DMS114 treated with DMSO at 0.1 percent for 48 hours (cell line): ENCODE measurements around the gene LGALS3BP.
A peak's percentile ranks its signal among the peaks of the same experiment; 100 is the strongest.

Experiments used
- DNase-seq: peaks from one replicate; lab custom pipeline; 2025; ENCODE audit not compliant: unreplicated experiment; lab: John Stamatoyannopoulos, UW

Gene LGALS3BP

GRCh38 chr17:78985395-78985794, 5.7 kb upstream of the LGALS3BP start:
- DNase-seq = no peak

- DNase-seq = no peak
Observed at GRCh38 chr17:78981010-78981888, 1.5 kb upstream of the LGALS3BP start.

- no peak for DNase-seq
Observed at GRCh38 chr17:78980624-78980972, 875 bp upstream of the LGALS3BP start.

- no peak for DNase-seq
Observed at GRCh38 chr17:78977997-78978973, 1.4 kb downstream of the LGALS3BP start.

GRCh38 chr17:78977681-78977943, 2.1 kb downstream of the LGALS3BP start:
- no peak for DNase-seq

GRCh38 chr17:78976907-78977680, 2.6 kb downstream of the LGALS3BP start:
- no peak for DNase-seq

GRCh38 chr17:78974635-78975591, 4.8 kb downstream of the LGALS3BP start:
- DNase-seq = peak; percentile 23

GRCh38 chr17:78973792-78974520, 5.8 kb downstream of the LGALS3BP start:
- no peak for DNase-seq

- no peak for DNase-seq
Observed at GRCh38 chr17:78973196-78973595, 6.5 kb downstream of the LGALS3BP start.

- no peak for DNase-seq
Observed at GRCh38 chr17:78972507-78973105, 7.1 kb downstream of the LGALS3BP start.

- DNase-seq = no peak
Observed at GRCh38 chr17:78971756-78972506, 7.8 kb downstream of the LGALS3BP start.

- peak; percentile 64 for DNase-seq
Observed at GRCh38 chr17:78970834-78971755, 8.6 kb downstream of the LGALS3BP start.

GRCh38 chr17:78969865-78970264, 9.9 kb downstream of the LGALS3BP start:
- no peak for DNase-seq

GRCh38 chr17:78967782-78968362, 11.9 kb downstream of the LGALS3BP start:
- DNase-seq = no peak

- no peak for DNase-seq
Observed at GRCh38 chr17:78966910-78967600, 12.7 kb downstream of the LGALS3BP start.

GRCh38 chr17:78966123-78966813, 13.5 kb downstream of the LGALS3BP start:
- no peak for DNase-seq
